PFSK-1 (cell line): ENCODE measurements around the gene DKKL1.

Experiments
- POLR2AphosphoS5 ChIP-seq: IDR thresholded peaks from 2 replicates; pipeline ENCODE4 v1.6.1; 2012; ENCODE audit warnings: low read depth, mild to moderate bottlenecking, control low read depth, low read length, moderate library complexity
- SIN3A ChIP-seq: IDR thresholded peaks from 2 replicates; pipeline ENCODE4 v1.6.1; 2012; ENCODE audit warnings: mild to moderate bottlenecking, low read length, moderate library complexity, borderline replicate concordance; ENCODE audit not compliant: insufficient read depth
- TAF1 ChIP-seq: IDR thresholded peaks from 2 replicates; pipeline ENCODE4 v1.6.1; 2012; ENCODE audit warnings: low read length, control low read depth, borderline replicate concordance; ENCODE audit not compliant: insufficient read depth
- TF ChIP-seq, protein P1 (sequence below), 2 experiments: IDR thresholded peaks; 2 replicates each; pipeline versions ENCODE4 v1.6.1 to v1.8.0; 2011 to 2012; ENCODE audit warnings: low read depth in 2 of 2, low read length in 2 of 2, control low read depth in 1 of 2, inconsistent platforms in 1 of 2, mild to moderate bottlenecking in 1 of 2, moderate library complexity in 1 of 2; ENCODE audit not compliant: insufficient read depth in 1 of 2

DNA sequence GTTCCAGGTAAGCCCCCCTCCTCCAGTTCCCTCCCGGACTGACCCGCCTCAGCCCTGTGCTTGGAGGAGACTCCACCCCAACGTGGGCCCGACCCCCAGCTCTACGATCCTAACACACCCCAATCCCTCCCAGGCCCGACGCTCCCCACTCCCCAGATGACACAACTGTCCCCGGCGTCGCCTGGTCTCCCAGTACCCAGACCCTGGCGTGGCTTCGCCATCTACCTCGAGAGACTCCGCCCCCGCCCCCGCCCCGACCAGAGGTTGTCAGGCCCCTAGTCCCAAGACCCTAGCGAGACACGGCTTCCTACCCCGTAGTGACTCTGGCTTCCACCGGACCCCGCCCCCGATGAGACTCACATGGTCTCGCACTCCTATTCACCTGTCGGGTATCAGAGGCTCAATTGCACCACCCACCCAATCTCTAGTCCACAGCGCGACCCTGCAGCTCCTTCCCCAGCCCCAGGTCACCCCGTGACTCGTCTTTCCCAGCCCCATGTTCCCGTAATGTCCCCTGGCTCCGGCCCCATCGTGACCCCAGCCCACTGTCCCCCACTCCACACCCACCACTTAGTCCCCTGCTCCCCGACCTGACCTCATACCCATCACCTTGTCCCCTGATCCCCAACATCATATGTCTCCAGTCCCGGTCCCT is 25.5 kb upstream of the DKKL1 start:
- TF ChIP-seq POLR2AphosphoS5: no peak
- no peak for TF ChIP-seq SIN3A
- no peak for TF ChIP-seq TAF1
- TF ChIP-seq, protein P1, sequence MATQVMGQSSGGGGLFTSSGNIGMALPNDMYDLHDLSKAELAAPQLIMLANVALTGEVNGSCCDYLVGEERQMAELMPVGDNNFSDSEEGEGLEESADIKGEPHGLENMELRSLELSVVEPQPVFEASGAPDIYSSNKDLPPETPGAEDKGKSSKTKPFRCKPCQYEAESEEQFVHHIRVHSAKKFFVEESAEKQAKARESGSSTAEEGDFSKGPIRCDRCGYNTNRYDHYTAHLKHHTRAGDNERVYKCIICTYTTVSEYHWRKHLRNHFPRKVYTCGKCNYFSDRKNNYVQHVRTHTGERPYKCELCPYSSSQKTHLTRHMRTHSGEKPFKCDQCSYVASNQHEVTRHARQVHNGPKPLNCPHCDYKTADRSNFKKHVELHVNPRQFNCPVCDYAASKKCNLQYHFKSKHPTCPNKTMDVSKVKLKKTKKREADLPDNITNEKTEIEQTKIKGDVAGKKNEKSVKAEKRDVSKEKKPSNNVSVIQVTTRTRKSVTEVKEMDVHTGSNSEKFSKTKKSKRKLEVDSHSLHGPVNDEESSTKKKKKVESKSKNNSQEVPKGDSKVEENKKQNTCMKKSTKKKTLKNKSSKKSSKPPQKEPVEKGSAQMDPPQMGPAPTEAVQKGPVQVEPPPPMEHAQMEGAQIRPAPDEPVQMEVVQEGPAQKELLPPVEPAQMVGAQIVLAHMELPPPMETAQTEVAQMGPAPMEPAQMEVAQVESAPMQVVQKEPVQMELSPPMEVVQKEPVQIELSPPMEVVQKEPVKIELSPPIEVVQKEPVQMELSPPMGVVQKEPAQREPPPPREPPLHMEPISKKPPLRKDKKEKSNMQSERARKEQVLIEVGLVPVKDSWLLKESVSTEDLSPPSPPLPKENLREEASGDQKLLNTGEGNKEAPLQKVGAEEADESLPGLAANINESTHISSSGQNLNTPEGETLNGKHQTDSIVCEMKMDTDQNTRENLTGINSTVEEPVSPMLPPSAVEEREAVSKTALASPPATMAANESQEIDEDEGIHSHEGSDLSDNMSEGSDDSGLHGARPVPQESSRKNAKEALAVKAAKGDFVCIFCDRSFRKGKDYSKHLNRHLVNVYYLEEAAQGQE (IDR thresholded peaks at IDR 0.05; ENCODE audit: insufficient read depth in 1 of 2, low read depth in 2 of 2, low read length in 2 of 2): no peak
